K562 (cell line): ENCODE results near the gene NTRK1. TPM values are rescaled to one million over a fixed set of nuclear protein-coding genes. Genes with fewer than 3 reads are reported as not detected.

Source experiments
- BCL6 ChIP-seq: fragments of 250-450 bp; sonication (Bioruptor Pico); IDR thresholded peaks from 2 replicates; pipeline ENCODE4 v1.4.0; 2020
- CEBPG ChIP-seq, 3 experiments: fragments of 200-800 bp in 1 of 3; sonication (Bioruptor generic) in 1 of 3; sonication (generic) in 1 of 3; formaldehyde crosslinking in 1 of 3; IDR thresholded peaks in 2 of 3; conservative IDR thresholded peaks in 1 of 3; 2 replicates each; pipeline versions ENCODE4 v1.6.1 to v1.8.0; 2016 to 2022; ENCODE audit warnings: missing compliant biosample characterization in 2 of 3, missing genetic modification characterization in 2 of 3, mild to moderate bottlenecking in 1 of 3, missing genetic modification reagents in 1 of 3
- GABPA ChIP-seq: fragments of 200-800 bp; sonication (Bioruptor generic); conservative IDR thresholded peaks from 2 replicates; pipeline ENCODE4 v1.6.1; 2016; ENCODE audit warnings: low read depth, missing genetic modification characterization, missing compliant biosample characterization
- polyA plus RNA-seq, 8 experiments: library from polyadenylated mRNA; depleted of rRNA in 4 of 8; stranded (reverse) in 5 of 8; unstranded in 3 of 8; fragments of >200 nt; fragmentation: Nextera tagmentation in 2 of 8; fragmentation: Illumina TruSeq in 1 of 8; extraction: Ambion mirVana in 2 of 8; extraction: Trizol in 1 of 8; gene quantifications; 2 replicates each; pipeline versions ENCODE4 v1.2.1 to v1.2.3, GENCODE V29; 2011 to 2014; ENCODE audit warnings: inconsistent platforms in 1 of 8, missing spikeins in 1 of 8
- total RNA-seq, 7 experiments: library from RNA; depleted of rRNA in 6 of 7; stranded (reverse); fragments of >200 nt in 6 of 7; fragmentation: Illumina TruSeq in 2 of 7; extraction: Trizol in 2 of 7; gene quantifications; 2 replicates each; pipeline versions ENCODE4 v1.2.1 to v1.2.3, GENCODE V29; 2011 to 2021; ENCODE audit warnings: low replicate concordance in 1 of 7
- TF ChIP-seq, protein P1 (sequence below), 2 experiments: fragments of 450-650 bp in 1 of 2; sonication (generic) in 1 of 2; formaldehyde crosslinking in 1 of 2; IDR thresholded peaks; 2 replicates each; pipeline versions ENCODE4 v1.7.1 to v1.9.0; 2016 to 2022; ENCODE audit warnings: inconsistent platforms in 1 of 2, mild to moderate bottlenecking in 1 of 2, missing genetic modification reagents in 1 of 2
- TF ChIP-seq, protein P2 (sequence below): fragments of 450-650 bp; formaldehyde crosslinking; IDR thresholded peaks from 2 replicates; pipeline ENCODE4 v1.4.0; 2020; ENCODE audit warnings: mild to moderate bottlenecking, mixed read lengths
- TF ChIP-seq, protein P3 (sequence below): fragments of 250-450 bp; sonication (Bioruptor Pico); IDR thresholded peaks from 2 replicates; pipeline ENCODE4 v1.5.0; 2021

Gene NTRK1
- total and polyA plus RNA-seq, 9 of the 15 experiments (the other 6 are each of a cell fraction or from before 2014, with no cell fraction given), result 0.46 to 30.0 (median 7.9) TPM

DNA sequence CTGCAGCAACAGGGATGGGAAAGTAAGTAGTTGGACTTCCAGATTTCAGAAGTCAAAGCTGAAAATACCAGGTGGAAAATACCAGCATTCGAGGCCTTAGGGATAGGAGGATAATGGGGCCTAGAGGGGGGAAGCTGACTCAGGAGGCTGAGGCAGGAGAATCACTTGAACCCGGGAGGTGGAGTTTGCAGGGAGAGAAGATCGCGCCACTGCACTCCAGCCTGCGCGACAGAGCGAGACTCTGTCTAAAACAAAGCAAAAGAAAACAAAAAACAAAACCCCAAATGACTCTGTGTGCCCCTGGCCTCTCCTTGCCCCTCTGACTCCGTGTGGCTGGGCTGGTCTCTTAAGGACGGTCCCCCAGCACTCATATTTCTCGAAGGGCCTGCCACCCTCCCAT is 47.4 kb upstream of the NTRK1 start (continued):
- TF ChIP-seq, protein P1, sequence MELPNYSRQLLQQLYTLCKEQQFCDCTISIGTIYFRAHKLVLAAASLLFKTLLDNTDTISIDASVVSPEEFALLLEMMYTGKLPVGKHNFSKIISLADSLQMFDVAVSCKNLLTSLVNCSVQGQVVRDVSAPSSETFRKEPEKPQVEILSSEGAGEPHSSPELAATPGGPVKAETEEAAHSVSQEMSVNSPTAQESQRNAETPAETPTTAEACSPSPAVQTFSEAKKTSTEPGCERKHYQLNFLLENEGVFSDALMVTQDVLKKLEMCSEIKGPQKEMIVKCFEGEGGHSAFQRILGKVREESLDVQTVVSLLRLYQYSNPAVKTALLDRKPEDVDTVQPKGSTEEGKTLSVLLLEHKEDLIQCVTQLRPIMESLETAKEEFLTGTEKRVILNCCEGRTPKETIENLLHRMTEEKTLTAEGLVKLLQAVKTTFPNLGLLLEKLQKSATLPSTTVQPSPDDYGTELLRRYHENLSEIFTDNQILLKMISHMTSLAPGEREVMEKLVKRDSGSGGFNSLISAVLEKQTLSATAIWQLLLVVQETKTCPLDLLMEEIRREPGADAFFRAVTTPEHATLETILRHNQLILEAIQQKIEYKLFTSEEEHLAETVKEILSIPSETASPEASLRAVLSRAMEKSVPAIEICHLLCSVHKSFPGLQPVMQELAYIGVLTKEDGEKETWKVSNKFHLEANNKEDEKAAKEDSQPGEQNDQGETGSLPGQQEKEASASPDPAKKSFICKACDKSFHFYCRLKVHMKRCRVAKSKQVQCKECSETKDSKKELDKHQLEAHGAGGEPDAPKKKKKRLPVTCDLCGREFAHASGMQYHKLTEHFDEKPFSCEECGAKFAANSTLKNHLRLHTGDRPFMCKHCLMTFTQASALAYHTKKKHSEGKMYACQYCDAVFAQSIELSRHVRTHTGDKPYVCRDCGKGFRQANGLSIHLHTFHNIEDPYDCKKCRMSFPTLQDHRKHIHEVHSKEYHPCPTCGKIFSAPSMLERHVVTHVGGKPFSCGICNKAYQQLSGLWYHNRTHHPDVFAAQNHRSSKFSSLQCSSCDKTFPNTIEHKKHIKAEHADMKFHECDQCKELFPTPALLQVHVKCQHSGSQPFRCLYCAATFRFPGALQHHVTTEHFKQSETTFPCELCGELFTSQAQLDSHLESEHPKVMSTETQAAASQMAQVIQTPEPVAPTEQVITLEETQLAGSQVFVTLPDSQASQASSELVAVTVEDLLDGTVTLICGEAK (IDR thresholded peaks at IDR 0.05), result no peak
- TF ChIP-seq, protein P1 (CRISPR knock-in tag; IDR thresholded peaks at IDR 0.05), result no peak
- TF ChIP-seq BCL6 (CRISPR knock-in tag) (no peak), CEBPG (CRISPR knock-in tag; IDR thresholded peaks at IDR 0.05) (peak; percentile 35; the same call in 1 of the 2 replicates), CEBPG (tag; conservative IDR thresholded peaks at IDR 0.05 in 1 of 2, IDR thresholded peaks at IDR 0.05 in 1 of 2) (no peak), GABPA (no peak)
- TF ChIP-seq, protein P2, sequence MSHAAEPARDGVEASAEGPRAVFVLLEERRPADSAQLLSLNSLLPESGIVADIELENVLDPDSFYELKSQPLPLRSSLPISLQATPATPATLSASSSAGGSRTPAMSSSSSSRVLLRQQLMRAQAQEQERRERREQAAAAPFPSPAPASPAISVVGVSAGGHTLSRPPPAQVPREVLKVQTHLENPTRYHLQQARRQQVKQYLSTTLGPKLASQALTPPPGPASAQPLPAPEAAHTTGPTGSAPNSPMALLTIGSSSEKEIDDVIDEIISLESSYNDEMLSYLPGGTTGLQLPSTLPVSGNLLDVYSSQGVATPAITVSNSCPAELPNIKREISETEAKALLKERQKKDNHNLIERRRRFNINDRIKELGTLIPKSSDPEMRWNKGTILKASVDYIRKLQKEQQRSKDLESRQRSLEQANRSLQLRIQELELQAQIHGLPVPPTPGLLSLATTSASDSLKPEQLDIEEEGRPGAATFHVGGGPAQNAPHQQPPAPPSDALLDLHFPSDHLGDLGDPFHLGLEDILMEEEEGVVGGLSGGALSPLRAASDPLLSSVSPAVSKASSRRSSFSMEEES (CRISPR knock-in tag), result no peak
- TF ChIP-seq, protein P3, sequence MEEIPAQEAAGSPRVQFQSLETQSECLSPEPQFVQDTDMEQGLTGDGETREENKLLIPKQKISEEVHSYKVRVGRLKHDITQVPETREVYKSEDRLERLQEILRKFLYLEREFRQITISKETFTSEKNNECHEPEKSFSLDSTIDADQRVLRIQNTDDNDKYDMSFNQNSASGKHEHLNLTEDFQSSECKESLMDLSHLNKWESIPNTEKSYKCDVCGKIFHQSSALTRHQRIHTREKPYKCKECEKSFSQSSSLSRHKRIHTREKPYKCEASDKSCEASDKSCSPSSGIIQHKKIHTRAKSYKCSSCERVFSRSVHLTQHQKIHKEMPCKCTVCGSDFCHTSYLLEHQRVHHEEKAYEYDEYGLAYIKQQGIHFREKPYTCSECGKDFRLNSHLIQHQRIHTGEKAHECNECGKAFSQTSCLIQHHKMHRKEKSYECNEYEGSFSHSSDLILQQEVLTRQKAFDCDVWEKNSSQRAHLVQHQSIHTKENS, result no peak
- TF ChIP-seq, all 486 proteins: peak for 5
